T-cell (primary cell): ENCODE data around the gene PACS2. TPM values are rescaled to one million over a fixed set of nuclear protein-coding genes. Genes with fewer than 3 reads are reported as not detected.
"Not testable (repeated sequence)": the region's sequence is repeated elsewhere in the genome, so short reads cannot be mapped to it uniquely, and the experiment has no call there.

Experiments
- ATAC-seq, 4 experiments: fragments of 200-7000 bp in 3 of 4; fragments of 150-1000 bp in 1 of 4; cut with Tn5 transposase; replicated peaks in 1 of 4; 1 replicate in 3 of 4; 2 replicates in 1 of 4; pipeline ENCODE4 v1.10.0; 2021; ENCODE audit warnings: moderate library complexity in 3 of 4, mild to moderate bottlenecking in 2 of 4, moderate number of reproducible peaks in 1 of 4
- CTCF ChIA-PET, 2 donors: fragments of 300-600 bp; sonication (Branson Sonifier 250); formaldehyde crosslinking; loops; one replicate each; lab custom pipeline; 2022; ENCODE audit warnings: antibody characterized with exemption in 2 of 2; lab: Charles Lee
- POLR2A ChIA-PET, 2 donors: fragments of 300-600 bp; sonication (Branson Sonifier 250); formaldehyde crosslinking; loops; one replicate each; lab custom pipeline; 2022; ENCODE audit warnings: antibody characterized with exemption in 2 of 2; lab: Charles Lee
- DNase-seq, 35 experiments: peaks; one replicate each; pipeline versions ENCODE4 v3.0.0 to v3.0.0-alpha.2; 2013 to 2023
- H3K27ac ChIP-seq: one replicate; pipeline ENCODE4 v1.5.1; 2013; ENCODE audit warnings: low read length
- H3K27me3 ChIP-seq, 2 experiments: replicated peaks in 1 of 2; 1 replicate in 1 of 2; 2 replicates in 1 of 2; pipeline versions ENCODE4 v1.6.1 to v1.7.0; 2013; ENCODE audit warnings: low read length in 1 of 2, mixed read lengths in 1 of 2; ENCODE audit not compliant: control insufficient read depth in 2 of 2, insufficient read depth in 2 of 2; ENCODE audit errors: extremely low read depth in 1 of 2
- H3K36me3 ChIP-seq, 2 donors: 1 replicate in 1 of 2; 2 replicates in 1 of 2; pipeline versions ENCODE4 v1.6.1 to v1.7.0; 2013; ENCODE audit warnings: low read length in 1 of 2; ENCODE audit not compliant: control insufficient read depth in 2 of 2, insufficient read depth in 1 of 2; ENCODE audit errors: extremely low read depth in 1 of 2
- H3K4me1 ChIP-seq, 2 experiments: 1 replicate in 1 of 2; 2 replicates in 1 of 2; pipeline versions ENCODE4 v1.6.1 to v1.7.0; 2013; ENCODE audit warnings: low read length in 2 of 2, mixed read lengths in 1 of 2; ENCODE audit not compliant: insufficient read depth in 2 of 2, control insufficient read depth in 1 of 2; ENCODE audit errors: extremely low read depth in 1 of 2
- H3K4me3 ChIP-seq, 2 donors: 1 replicate in 1 of 2; 2 replicates in 1 of 2; pipeline versions ENCODE4 v1.5.1 to v1.7.0; 2013; ENCODE audit warnings: mild to moderate bottlenecking in 2 of 2, low read length in 1 of 2, moderate library complexity in 1 of 2; ENCODE audit not compliant: control insufficient read depth in 1 of 2; ENCODE audit errors: extremely low read depth in 1 of 2
- H3K9me3 ChIP-seq: 2 replicates; pipeline ENCODE4 v1.7.0; 2013
- H3K27ac Mint-ChIP-seq, 2 donors: one replicate each; pipeline ENCODE4 v1.8.0; 2020 to 2021; ENCODE audit warnings: mild to moderate bottlenecking in 2 of 2, mixed read lengths in 2 of 2
- H3K27me3 Mint-ChIP-seq, 2 donors: one replicate each; pipeline ENCODE4 v1.8.0; 2021 to 2022; ENCODE audit warnings: mixed read lengths in 2 of 2
- H3K36me3 Mint-ChIP-seq: one replicate; pipeline ENCODE4 v1.8.0; 2021; ENCODE audit warnings: mixed read lengths
- H3K4me1 Mint-ChIP-seq, 3 donors: one replicate each; pipeline ENCODE4 v1.8.0; 2020 to 2022; ENCODE audit warnings: mixed read lengths in 3 of 3, mild to moderate bottlenecking in 1 of 3
- H3K4me3 Mint-ChIP-seq, 3 donors: one replicate each; pipeline ENCODE4 v1.8.0; 2020 to 2022; ENCODE audit warnings: mild to moderate bottlenecking in 3 of 3, mixed read lengths in 3 of 3, moderate library complexity in 3 of 3
- H3K9me3 Mint-ChIP-seq, 3 donors: one replicate each; pipeline ENCODE4 v1.8.0; 2020 to 2022; ENCODE audit warnings: mixed read lengths in 3 of 3
- WGBS: methylation state at CpG from one replicate; pipeline ENCODE4 v1.1.5; 2013; ENCODE audit warnings: missing lambda C conversion rate; ENCODE audit not compliant: insufficient coverage; 5-methylcytosine and 5-hydroxymethylcytosine counted together
- total RNA-seq, 35 experiments: library from RNA in 6 of 35; stranded (reverse) in 6 of 35; fragments of 120-200 nt in 1 of 35; gene quantifications; one replicate each; pipeline versions ENCODE4 v1.2.1 to v1.2.4 and lab custom pipeline; 2013 to 2026

Gene PACS2
- total RNA-seq, 5 donors from 2014 or later (not counting 1 experiment from before 2014, with no cell fraction given): 70.9 to 86.9 (median 78.0) TPM

DNA sequence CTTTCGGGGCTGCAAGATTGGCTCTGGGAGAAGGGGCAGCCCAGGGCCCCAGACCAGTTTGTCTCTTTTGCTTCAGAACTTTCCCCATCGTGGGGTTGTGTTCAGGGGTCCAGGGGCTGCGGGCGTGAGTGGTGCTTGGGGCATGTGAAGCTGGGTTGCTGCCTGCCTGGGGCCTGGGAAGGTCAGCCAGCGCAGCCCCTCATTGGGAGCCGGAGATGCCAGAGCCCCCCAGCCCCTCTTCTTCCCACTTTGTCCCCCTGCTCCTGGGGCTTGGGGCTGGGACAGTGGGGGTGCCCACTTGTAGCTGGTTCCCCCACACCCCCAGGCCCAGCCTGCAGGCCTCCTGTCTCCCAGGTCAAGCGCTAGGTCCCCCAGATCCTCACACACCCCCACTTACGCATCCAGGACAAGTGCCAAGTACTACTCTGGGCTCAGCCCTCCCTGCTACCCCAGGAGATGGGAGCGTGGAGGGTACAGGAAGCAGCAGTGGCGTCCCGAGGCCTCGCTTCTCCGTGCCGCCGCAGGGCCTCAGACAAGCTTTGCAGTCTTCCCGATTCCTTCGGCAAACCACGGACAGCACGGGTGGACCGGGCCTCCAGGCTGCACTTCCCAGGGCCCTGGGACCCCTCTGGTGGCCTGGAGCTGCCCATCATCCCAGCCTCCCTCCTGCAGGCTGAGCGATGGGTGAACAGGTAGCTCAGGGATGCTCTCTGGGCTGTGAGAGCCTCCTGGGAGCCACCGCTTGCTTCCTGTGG, 41.5 kb downstream of the PACS2 start:
- H3K4me3 ChIP-seq: no peak overlapping the region
- Mint-ChIP-seq H3K4me3 (no peak overlapping the region), H3K27ac (no peak overlapping the region), H3K36me3 (peaks cover 5% of the 10 kb centered on the region), H3K4me1 (peaks cover 0 to 3% (median 3%) of the 10 kb centered on the region in 3 donors), H3K27me3 (no peaks in the 10 kb centered on the region), H3K9me3 (no peaks in the 10 kb centered on the region)
- ChIA-PET POLR2A (no interaction called here), CTCF (interaction anchor here in 1 of 2 donors (0.5 kb wide), 1 partner anchor 161 kb away, joined by 4 read pairs; no protein-coding TSS in a partner anchor)
- DNase-seq (no peak), ATAC-seq (no peak)
- H3K27me3 ChIP-seq: no peaks in the 10 kb centered on the region
- H3K27ac ChIP-seq: no peak overlapping the region
- 95% methylated on average over 14 of the region's 22 CpGs for WGBS
- H3K36me3 ChIP-seq: peaks cover 8 to 10% of the 10 kb centered on the region in 2 donors
- peaks cover 0 to 5% of the 10 kb centered on the region in 2 experiments for H3K4me1 ChIP-seq
- no peaks in the 10 kb centered on the region for H3K9me3 ChIP-seq

DNA sequence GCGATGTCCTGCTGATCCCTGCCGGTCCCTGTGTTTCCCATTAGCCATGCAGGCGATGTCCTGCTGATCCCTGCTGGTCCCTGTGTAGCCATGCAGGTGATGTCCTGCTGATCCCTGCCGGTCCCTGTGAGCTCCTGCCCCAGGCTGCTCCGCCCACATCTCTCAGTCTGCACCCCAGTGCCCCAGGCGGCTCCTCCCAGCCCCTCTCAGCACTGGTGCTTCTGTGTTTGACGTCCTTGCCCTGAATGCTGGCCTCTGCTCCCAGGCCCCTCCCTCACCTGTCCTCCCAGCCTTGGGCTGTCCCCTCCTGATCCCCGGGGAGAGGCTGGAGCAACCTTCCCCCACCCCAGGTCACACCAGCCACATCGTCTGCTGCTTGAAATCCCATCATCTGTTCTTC, 42.4 kb downstream of the PACS2 start:
- peaks cover 5% of the 10 kb centered on the region for H3K36me3 Mint-ChIP-seq
- no peaks in the 10 kb centered on the region for H3K9me3 ChIP-seq
- H3K4me1 ChIP-seq: peaks cover 0 to 3% of the 10 kb centered on the region in 2 experiments
- H3K4me1 Mint-ChIP-seq: peaks cover 0 to 3% (median 2%) of the 10 kb centered on the region in 3 donors
- no peak overlapping the region for H3K27ac ChIP-seq
- DNase-seq (no peak), ATAC-seq (no peak)
- no peaks in the 10 kb centered on the region for H3K9me3 Mint-ChIP-seq
- H3K4me3 Mint-ChIP-seq: no peak overlapping the region
- 97% methylated on average over 8 of the region's 9 CpGs for WGBS
- no peaks in the 10 kb centered on the region for H3K27me3 ChIP-seq
- POLR2A ChIA-PET: no interaction called here
- no peaks in the 10 kb centered on the region for H3K27me3 Mint-ChIP-seq
- CTCF ChIA-PET: no interaction called here
- H3K27ac Mint-ChIP-seq: no peak overlapping the region
- no peak overlapping the region for H3K4me3 ChIP-seq
- peaks cover 8 to 11% of the 10 kb centered on the region in 2 donors for H3K36me3 ChIP-seq

DNA sequence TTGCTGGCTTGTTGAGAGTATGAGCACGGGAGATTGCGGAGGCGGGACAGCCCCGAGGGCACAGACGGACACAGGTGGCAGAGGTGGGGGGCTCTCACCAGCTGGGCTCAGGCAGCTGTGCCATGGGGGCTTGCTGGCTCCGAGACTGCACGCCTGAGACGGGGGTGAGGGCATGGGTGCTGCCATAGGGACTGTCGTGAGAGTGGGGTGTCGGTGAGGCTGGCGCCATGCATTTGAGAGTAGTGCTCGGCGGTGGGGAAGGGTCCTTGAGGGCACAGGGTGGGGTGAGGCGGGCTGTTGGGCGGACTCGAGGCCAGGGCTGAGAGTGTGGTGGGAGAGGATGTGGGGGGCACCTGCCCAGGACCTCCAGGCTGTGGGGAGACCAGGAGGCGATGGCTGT, 43.1 kb downstream of the PACS2 start:
- Histone ChIP-seq H3K9me3 (no peaks in the 10 kb centered on the region), H3K27me3 (no peaks in the 10 kb centered on the region), H3K27ac (no peak overlapping the region), H3K4me3 (no peak overlapping the region), H3K4me1 (no peaks in the 10 kb centered on the region), H3K36me3 (peaks cover 8 to 11% of the 10 kb centered on the region in 2 donors)
- Mint-ChIP-seq H3K4me1 (no peaks in the 10 kb centered on the region), H3K36me3 (peaks cover 5% of the 10 kb centered on the region), H3K27me3 (no peaks in the 10 kb centered on the region), H3K9me3 (no peaks in the 10 kb centered on the region), H3K4me3 (no peak overlapping the region), H3K27ac (no peak overlapping the region)
- CTCF ChIA-PET: no interaction called here
- POLR2A ChIA-PET: no interaction called here
- ATAC-seq: no peak
- WGBS: 91% methylated on average over 15 of the region's 17 CpGs
- no peak for DNase-seq

DNA sequence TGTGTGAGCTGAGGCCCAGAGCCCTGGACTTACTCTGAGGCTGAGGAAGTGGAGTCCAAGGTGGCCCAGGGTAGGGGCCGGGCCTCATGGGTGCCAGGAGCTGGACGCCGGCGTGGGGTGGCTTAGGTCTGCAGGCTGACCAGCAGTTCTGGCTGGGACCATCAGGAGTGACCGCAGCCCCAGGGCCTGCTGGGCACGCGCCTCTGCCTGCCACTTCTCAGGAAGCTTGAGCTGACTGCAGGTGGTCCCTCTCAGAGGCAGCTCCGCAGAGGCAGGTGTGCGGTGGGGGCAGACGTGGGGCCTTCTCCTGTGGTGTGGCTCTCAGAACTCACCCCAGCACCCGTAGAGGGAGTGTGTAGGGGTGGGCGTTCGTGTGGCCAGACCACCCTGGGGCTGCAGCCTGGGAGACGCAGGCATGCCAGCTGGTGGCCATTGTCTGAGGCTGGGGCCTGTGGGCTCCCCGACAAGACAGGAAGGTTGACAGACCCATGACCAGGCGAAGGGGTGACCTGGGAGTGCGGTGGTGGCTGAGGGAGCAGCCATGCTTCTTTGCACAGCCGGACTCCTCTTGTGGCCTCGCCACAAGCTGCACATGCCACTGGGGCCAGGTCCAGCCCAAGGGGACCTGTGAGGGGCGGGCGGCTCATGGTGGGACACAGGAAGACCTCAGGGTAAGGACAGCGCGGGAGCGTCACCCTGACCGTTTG, 43.7 kb downstream of the PACS2 start:
- H3K4me1 Mint-ChIP-seq: peaks cover 0 to 4% (median 0%) of the 10 kb centered on the region in 3 donors
- H3K9me3 ChIP-seq: no peaks in the 10 kb centered on the region
- no peak overlapping the region for H3K27ac Mint-ChIP-seq
- ChIA-PET CTCF (no interaction called here), POLR2A (no interaction called here)
- no peak overlapping the region for H3K4me3 ChIP-seq
- no peaks in the 10 kb centered on the region for H3K27me3 Mint-ChIP-seq
- no peaks in the 10 kb centered on the region for H3K9me3 Mint-ChIP-seq
- H3K27me3 ChIP-seq: no peaks in the 10 kb centered on the region
- 94% methylated on average over 24 of the region's 25 CpGs for WGBS
- H3K4me1 ChIP-seq: no peaks in the 10 kb centered on the region
- ATAC-seq (no peak), DNase-seq (no peak)
- H3K36me3 Mint-ChIP-seq: peaks cover 5% of the 10 kb centered on the region
- no peak overlapping the region for H3K4me3 Mint-ChIP-seq
- H3K36me3 ChIP-seq: peaks cover 8 to 11% of the 10 kb centered on the region in 2 donors
- no peak overlapping the region for H3K27ac ChIP-seq

DNA sequence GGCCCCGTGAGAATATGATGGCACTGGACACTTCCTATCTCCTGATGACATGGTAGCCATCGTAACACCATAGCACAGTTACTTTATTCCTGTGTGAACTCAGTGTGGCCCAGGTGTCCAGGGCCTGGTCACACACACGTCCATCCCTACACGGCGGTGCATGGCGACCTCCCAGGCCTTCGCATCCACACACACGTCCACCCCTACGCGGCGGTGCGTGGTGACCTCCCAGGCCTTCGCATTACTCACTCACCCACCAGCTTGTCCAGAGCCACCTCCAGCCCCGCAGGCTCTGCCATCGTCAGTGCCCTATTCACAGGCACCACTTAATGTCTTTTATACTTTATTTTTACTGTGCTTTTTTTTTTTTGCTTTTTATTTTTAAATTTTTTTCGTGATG, 44.4 kb downstream of the PACS2 start:
- no peak for ATAC-seq
- H3K4me3 Mint-ChIP-seq: no peak overlapping the region
- H3K4me1 Mint-ChIP-seq: peaks cover 0 to 10% (median 5%) of the 10 kb centered on the region in 3 donors
- Histone ChIP-seq H3K4me1 (peaks cover 0 to 2% of the 10 kb centered on the region in 2 experiments), H3K27ac (no peak overlapping the region), H3K4me3 (no peak overlapping the region), H3K27me3 (no peaks in the 10 kb centered on the region), H3K36me3 (peaks cover 8 to 11% of the 10 kb centered on the region in 2 donors), H3K9me3 (no peaks in the 10 kb centered on the region)
- CTCF ChIA-PET: no interaction called here
- H3K27me3 Mint-ChIP-seq: no peaks in the 10 kb centered on the region
- 96% methylated on average over 13 of the region's 16 CpGs for WGBS
- H3K9me3 Mint-ChIP-seq: no peaks in the 10 kb centered on the region
- H3K36me3 Mint-ChIP-seq: peaks cover 5% of the 10 kb centered on the region
- no peak for DNase-seq
- no peak overlapping the region for H3K27ac Mint-ChIP-seq
- POLR2A ChIA-PET: no interaction called here

DNA sequence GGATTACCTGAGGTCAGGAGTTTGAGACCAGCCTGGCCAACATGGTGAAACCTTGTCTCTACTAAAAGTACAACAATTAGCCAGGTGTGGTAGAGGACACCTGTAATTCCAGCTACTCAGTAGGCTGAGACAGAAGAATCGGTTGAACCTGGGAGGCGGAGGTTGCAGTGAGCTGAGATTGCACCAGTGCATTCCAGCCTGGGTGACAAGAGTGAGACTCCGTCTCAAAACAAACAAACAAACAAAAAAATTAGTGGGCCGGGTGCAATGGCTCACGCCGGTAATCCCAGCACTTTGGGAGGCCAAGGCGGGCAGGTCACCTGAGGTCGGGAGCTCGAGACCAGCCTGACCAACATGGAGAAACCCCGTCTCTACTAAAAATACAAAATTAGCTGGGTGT, 46.9 kb downstream of the PACS2 start:
- H3K27me3 Mint-ChIP-seq, H3K4me3 ChIP-seq, DNase-seq, H3K36me3 ChIP-seq, H3K27me3 ChIP-seq, H3K27ac ChIP-seq, H3K27ac Mint-ChIP-seq, ATAC-seq, H3K9me3 Mint-ChIP-seq, CTCF ChIA-PET, H3K36me3 Mint-ChIP-seq, H3K9me3 ChIP-seq, H3K4me3 Mint-ChIP-seq, POLR2A ChIA-PET: not testable (repeated sequence)
- no CpG with 5 or more reads among the region's 10 CpGs for WGBS
- H3K4me1 Mint-ChIP-seq: peaks cover 0 to 12% (median 6%) of the 10 kb centered on the region in 3 donors
- H3K4me1 ChIP-seq: peaks cover 0 to 17% of the 10 kb centered on the region in 2 experiments
